SJSA1 (cell line): ENCODE measurements around the gene PPM1E. TPM values are rescaled to one million over a fixed set of nuclear protein-coding genes. Genes with fewer than 3 reads are reported as not detected.

Experiments used
- DNase-seq, 2 experiments: peaks; one replicate each; pipeline ENCODE4 v3.0.0-alpha.2; 2015 to 2020; ENCODE audit warnings: low spot score in 2 of 2, low read depth in 1 of 2
- H3K27ac ChIP-seq: fragments of 250-450 bp; sonication (Bioruptor Pico); 2 replicates; pipeline ENCODE4 v1.5.1; 2020; ENCODE audit warnings: mild to moderate bottlenecking, moderate library complexity
- H3K27me3 ChIP-seq: fragments of 250-450 bp; sonication (Bioruptor Pico); replicated peaks from 2 replicates; pipeline ENCODE4 v1.5.1; 2020; ENCODE audit warnings: mild to moderate bottlenecking, moderate library complexity
- H3K36me3 ChIP-seq: fragments of 250-450 bp; sonication (Bioruptor Pico); 2 replicates; pipeline ENCODE4 v1.5.1; 2020; ENCODE audit warnings: mild to moderate bottlenecking
- H3K4me1 ChIP-seq: fragments of 250-450 bp; sonication (Bioruptor Pico); replicated peaks from 2 replicates; pipeline ENCODE4 v1.6.1; 2021; ENCODE audit warnings: mild to moderate bottlenecking
- H3K4me3 ChIP-seq: fragments of 250-450 bp; sonication (Bioruptor Pico); 2 replicates; pipeline ENCODE4 v1.5.1; 2020; ENCODE audit warnings: mild to moderate bottlenecking
- H3K9me3 ChIP-seq: fragments of 250-450 bp; sonication (Bioruptor Pico); replicated peaks from 2 replicates; pipeline ENCODE4 v1.5.1; 2020; ENCODE audit warnings: mild to moderate bottlenecking
- total RNA-seq: library from RNA; depleted of rRNA; stranded (reverse); fragments of >200 nt; shearing (Covaris generic); gene quantifications from 2 replicates; pipeline ENCODE4 v1.2.3, GENCODE V29; 2014

PPM1E gene
- total RNA-seq, 1 experiment from 2014 or later, result 0.45 TPM

DNA sequence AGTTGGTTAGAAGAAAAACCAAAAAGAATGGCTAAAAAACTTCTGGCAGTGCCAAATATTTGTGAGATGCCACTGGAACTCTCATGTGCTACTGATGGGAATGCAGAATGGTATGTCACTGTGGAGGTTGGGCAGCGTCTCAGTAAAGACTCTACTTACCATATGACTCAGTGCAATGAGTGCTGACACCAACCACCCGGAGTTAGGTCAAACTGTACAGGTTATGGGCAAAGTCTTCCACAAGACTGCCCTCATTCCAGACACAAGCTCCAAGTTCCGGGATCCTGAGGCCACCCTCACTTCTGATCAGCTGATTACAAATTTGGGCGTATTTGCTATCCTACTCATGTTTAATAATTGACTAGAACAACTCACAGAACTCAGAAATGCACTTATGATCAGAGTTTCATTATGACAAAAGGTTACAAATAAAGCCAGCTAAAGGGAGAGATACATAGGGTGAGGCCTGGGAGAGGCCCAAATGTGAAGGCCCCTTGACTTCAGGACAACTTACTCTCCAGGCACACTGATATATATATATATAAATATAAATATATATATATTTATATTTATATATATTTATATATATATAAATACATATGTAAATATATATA is 236.2 kb downstream of the PPM1E start:
- H3K4me3 ChIP-seq, result no peak overlapping the region
- DNase-seq, result peak; percentile 80 to 87
- peaks cover 3% of the 10 kb centered on the region; the same call in 1 of the 2 replicates for H3K9me3 ChIP-seq
- H3K27ac ChIP-seq, result peak overlapping the region; percentile 85
- peaks cover 13% of the 10 kb centered on the region for H3K36me3 ChIP-seq
- no peaks in the 10 kb centered on the region for H3K27me3 ChIP-seq
- peaks cover 28% of the 10 kb centered on the region for H3K4me1 ChIP-seq

- H3K36me3 ChIP-seq, result peaks cover 15% of the 10 kb centered on the region
Observed at GRCh38 chr17:58993311-58993710, 237.7 kb downstream of the PPM1E start.

DNA sequence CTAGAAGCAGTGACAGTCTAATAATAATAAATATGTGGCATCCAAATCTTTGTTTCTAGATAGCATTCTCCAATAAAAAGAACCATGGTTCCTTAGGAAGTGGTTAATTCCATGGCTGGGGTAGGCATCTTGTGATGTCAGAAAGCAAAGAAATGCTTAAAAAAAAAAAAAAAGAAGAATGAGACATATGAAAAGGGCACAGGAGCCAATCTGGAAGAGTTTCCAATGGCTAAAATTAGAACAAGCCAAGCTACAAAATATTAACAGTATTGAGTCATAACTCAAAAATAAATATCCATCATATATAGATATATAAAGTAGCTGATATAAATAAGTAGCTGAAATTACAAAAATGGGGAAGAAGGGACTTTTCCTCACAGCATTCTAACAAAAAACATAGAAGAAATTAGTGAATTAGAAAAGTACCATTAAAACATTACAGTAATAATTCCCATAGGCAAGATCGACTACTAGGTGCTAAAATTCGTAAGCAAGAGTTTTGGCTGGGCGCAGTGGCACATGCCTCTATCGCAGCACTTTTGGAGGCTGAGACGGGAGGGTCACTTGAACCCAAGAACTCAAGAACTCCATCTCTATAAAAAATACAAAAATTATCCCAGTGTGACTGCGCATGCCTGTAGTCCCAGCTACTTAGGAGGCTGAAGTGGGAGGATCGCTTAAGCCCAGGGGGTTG is 239.7 kb downstream of the PPM1E start:
- H3K36me3 ChIP-seq, result peaks cover 31% of the 10 kb centered on the region
- no peak overlapping the region for H3K4me3 ChIP-seq
- peaks cover 56% of the 10 kb centered on the region for H3K4me1 ChIP-seq
- no peak for DNase-seq
- H3K27ac ChIP-seq, result no peak overlapping the region
- peaks cover 3% of the 10 kb centered on the region; the same call in 1 of the 2 replicates for H3K9me3 ChIP-seq
- H3K27me3 ChIP-seq, result no peaks in the 10 kb centered on the region

More at GRCh38 chr17:58993311-58993710, 237.7 kb downstream of the PPM1E start:
- Histone ChIP-seq H3K9me3 (peaks cover 3% of the 10 kb centered on the region; the same call in 1 of the 2 replicates), H3K27ac (peak overlapping the region; percentile 85), H3K4me1 (peaks cover 39% of the 10 kb centered on the region), H3K27me3 (no peaks in the 10 kb centered on the region), H3K4me3 (no peak overlapping the region)
- DNase-seq, result no peak

GRCh38 chr17:58996968-58997367 is 241.3 kb downstream of the PPM1E start:
- H3K36me3 ChIP-seq, result peaks cover 34% of the 10 kb centered on the region
- peaks cover 59% of the 10 kb centered on the region for H3K4me1 ChIP-seq
- no peaks in the 10 kb centered on the region for H3K27me3 ChIP-seq
- no peak overlapping the region for H3K4me3 ChIP-seq
- DNase-seq, result no peak
- H3K27ac ChIP-seq, result no peak overlapping the region
- peaks cover 3% of the 10 kb centered on the region; the same call in 1 of the 2 replicates for H3K9me3 ChIP-seq

DNA sequence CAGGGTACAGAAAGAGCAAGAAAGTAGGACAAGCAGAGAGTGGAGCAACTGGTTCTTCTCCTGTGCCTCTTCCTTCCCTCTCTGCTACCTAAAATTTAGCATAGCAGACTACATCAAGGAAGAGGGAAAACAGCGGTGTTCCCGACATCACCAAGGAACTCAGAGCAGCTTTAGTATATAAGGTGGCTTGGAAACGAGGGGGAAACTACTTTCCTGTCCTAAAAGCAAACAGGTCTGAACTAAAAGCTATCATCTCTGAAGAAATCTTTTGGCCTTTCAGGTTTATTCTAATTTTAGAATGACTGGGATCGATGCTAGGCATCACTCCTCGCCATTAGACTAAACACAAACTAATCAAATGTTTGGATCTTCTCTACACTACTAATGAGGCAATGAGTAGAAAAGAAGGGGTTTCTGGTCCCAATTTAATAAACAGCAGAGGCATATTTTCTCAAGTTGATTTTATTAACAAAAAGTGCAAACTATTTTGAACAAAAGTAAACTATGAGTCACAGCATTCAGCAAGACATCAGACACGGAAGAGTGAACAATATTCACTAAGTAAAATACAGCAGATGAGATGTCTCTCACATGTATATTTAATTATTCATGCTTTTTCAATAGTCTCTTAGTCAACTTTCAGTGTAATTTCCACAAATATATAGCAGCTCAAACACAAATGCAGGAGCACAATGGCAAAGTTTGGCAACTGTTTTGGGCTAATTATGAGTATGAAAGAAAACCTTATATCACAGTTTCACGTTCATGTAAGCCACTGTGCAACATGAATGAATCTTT is 242.3 kb downstream of the PPM1E start:
- Histone ChIP-seq H3K36me3 (peaks cover 34% of the 10 kb centered on the region), H3K27me3 (no peaks in the 10 kb centered on the region), H3K4me3 (no peak overlapping the region), H3K4me1 (peaks cover 60% of the 10 kb centered on the region), H3K9me3 (peaks cover 3% of the 10 kb centered on the region; the same call in 1 of the 2 replicates), H3K27ac (peak overlapping the region; percentile 59)
- DNase-seq, result peak in 1 of 2 experiments; percentile 58

GRCh38 chr17:58998871-58999270 is 243.2 kb downstream of the PPM1E start:
- DNase-seq, result no peak
- peaks cover 56% of the 10 kb centered on the region for H3K4me1 ChIP-seq
- peak overlapping the region; percentile 59 for H3K27ac ChIP-seq
- H3K36me3 ChIP-seq, result peaks cover 25% of the 10 kb centered on the region
- no peak overlapping the region for H3K4me3 ChIP-seq
- no peaks in the 10 kb centered on the region for H3K27me3 ChIP-seq
- H3K9me3 ChIP-seq, result peaks cover under 1% of the 10 kb centered on the region; the same call in 1 of the 2 replicates

GRCh38 chr17:58999500-58999899 is 243.8 kb downstream of the PPM1E start:
- Histone ChIP-seq H3K4me3 (no peak overlapping the region), H3K36me3 (peaks cover 21% of the 10 kb centered on the region), H3K9me3 (no peaks in the 10 kb centered on the region), H3K27me3 (no peaks in the 10 kb centered on the region), H3K4me1 (peaks cover 56% of the 10 kb centered on the region), H3K27ac (peak overlapping the region; percentile 59; the same call in 1 of the 2 replicates)
- no peak for DNase-seq

DNA sequence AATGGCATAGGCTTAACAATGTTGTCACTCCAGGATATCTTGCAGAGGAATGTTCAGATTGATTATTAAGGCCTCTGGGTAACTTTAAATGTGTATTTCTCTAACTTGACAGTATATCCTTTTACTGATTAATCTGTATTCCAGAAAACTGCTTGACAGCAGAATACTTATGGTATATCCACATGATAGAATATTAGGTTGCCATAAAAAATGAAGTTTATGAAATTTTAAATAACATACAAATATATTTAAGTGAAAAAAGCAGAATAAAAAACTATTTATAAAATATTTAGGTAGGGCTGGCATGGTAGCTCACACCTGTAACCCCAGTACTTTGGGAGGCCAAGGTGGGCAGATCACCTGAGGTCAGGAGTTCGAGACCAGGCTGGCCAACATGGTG is 244.4 kb downstream of the PPM1E start:
- Histone ChIP-seq H3K27ac (no peak overlapping the region), H3K9me3 (no peaks in the 10 kb centered on the region), H3K27me3 (no peaks in the 10 kb centered on the region), H3K4me1 (peaks cover 60% of the 10 kb centered on the region), H3K36me3 (peaks cover 22% of the 10 kb centered on the region), H3K4me3 (no peak overlapping the region)
- DNase-seq, result no peak

DNA sequence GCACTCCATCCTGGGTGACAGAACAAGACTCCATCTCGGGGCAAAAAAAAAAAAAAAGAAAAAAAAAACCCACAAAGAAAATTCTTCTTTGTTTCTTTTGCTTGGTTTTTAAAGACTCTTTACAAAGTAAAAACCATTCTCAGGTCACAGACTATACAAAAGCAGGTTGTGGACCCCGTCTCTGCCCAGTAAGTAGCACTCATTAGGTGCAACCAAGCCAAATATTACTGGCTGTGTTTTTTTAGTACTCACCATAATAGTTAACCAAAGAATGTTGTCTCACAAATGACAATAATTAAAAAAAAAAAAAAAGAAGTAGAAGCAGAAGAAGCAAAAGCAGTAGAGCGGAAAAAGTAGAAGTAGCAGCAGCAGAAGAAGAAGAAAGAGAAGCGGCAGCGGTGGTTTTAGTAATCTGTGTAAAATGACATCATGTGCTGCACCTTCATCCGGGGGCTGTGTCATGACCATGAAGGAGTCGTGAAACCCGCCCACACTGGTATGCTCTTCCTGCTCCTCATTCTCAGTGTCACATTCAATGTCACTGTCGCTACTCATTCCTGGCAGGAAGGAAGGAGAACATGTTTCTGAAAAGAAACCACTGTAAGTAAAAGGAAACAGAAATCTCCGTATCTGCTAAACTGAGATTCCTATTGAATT is 245.6 kb downstream of the PPM1E start:
- Histone ChIP-seq H3K4me1 (peaks cover 60% of the 10 kb centered on the region), H3K27me3 (no peaks in the 10 kb centered on the region), H3K36me3 (peaks cover 35% of the 10 kb centered on the region), H3K4me3 (peak overlapping the region; percentile 6), H3K9me3 (no peaks in the 10 kb centered on the region), H3K27ac (peak overlapping the region; percentile 85)
- peak; percentile 94 to 97 for DNase-seq

DNA sequence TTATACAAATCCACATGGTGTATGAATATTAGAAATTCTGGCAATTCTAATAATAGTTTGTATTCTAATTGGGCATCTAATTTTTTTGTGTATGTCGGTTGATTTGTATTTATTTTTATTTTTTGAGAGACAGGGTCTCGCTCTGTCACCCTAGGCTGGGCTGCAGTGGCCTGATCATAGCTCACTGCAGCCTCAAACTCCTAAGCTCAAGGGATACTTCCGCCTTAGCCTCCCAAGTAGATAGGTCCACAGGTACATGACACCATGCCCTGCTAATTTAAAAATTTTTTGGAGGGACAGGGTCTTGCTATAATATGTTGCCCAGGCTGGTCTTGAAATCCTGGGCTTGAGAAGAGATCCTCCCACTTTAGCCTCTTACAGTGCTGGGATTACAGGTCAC is 246.5 kb downstream of the PPM1E start:
- H3K27ac ChIP-seq, result peak overlapping the region; percentile 85

GRCh38 chr17:59002848-59003247 is 247.2 kb downstream of the PPM1E start:
- Histone ChIP-seq H3K27ac (peak overlapping the region; percentile 85), H3K9me3 (no peaks in the 10 kb centered on the region), H3K4me3 (no peak overlapping the region), H3K4me1 (peaks cover 54% of the 10 kb centered on the region), H3K27me3 (no peaks in the 10 kb centered on the region), H3K36me3 (peaks cover 41% of the 10 kb centered on the region)
- DNase-seq, result peak in 1 of 2 experiments; percentile 35

More for the DNA sequence above, 246.5 kb downstream of the PPM1E start:
- DNase-seq, result no peak
- no peak overlapping the region for H3K4me3 ChIP-seq
- H3K9me3 ChIP-seq, result no peaks in the 10 kb centered on the region
- H3K27me3 ChIP-seq, result no peaks in the 10 kb centered on the region
- H3K36me3 ChIP-seq, result peaks cover 36% of the 10 kb centered on the region
- H3K4me1 ChIP-seq, result peaks cover 60% of the 10 kb centered on the region

DNA sequence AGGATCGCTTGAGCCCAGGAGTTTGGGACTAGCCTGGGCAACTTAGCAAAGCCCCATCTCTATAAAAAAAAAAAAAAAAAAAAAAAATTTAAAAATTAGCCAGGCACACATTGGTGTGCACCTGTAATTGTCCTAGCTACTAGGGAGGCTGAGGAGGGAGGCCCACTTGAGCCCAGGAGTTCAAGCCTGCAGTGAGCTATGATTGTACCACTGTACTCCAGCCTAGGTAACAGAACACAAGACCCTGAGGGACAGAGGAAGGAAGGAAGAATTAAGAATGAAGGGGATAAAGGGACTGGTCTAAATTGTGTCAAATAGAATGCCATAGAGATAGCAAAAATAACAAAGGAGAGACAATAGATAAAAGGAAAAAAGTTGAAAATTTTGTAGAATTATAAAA is 248.2 kb downstream of the PPM1E start:
- Histone ChIP-seq H3K27me3 (no peaks in the 10 kb centered on the region), H3K36me3 (peaks cover 45% of the 10 kb centered on the region), H3K9me3 (no peaks in the 10 kb centered on the region)

GRCh38 chr17:59004338-59005111 is 248.9 kb downstream of the PPM1E start:
- Histone ChIP-seq H3K27me3 (no peaks in the 10 kb centered on the region), H3K4me3 (no peak overlapping the region), H3K4me1 (peaks cover 37% of the 10 kb centered on the region), H3K27ac (no peak overlapping the region), H3K36me3 (peaks cover 41% of the 10 kb centered on the region), H3K9me3 (no peaks in the 10 kb centered on the region)
- peak; percentile 62 to 72 for DNase-seq

More for the DNA sequence above, 248.2 kb downstream of the PPM1E start:
- Histone ChIP-seq H3K4me1 (peaks cover 44% of the 10 kb centered on the region), H3K4me3 (no peak overlapping the region), H3K27ac (no peak overlapping the region)
- DNase-seq, result no peak
